ENCODE data around the gene FIBP. TPM values are rescaled to one million over a fixed set of nuclear protein-coding genes. Genes with fewer than 3 reads are reported as not detected.

Gene FIBP
- total and polyA plus RNA-seq, 10 of the 15 experiments (the other 5 are each of a cell fraction or from before 2014, with no cell fraction given): 65.1 to 182 (median 94.6) TPM

DNA sequence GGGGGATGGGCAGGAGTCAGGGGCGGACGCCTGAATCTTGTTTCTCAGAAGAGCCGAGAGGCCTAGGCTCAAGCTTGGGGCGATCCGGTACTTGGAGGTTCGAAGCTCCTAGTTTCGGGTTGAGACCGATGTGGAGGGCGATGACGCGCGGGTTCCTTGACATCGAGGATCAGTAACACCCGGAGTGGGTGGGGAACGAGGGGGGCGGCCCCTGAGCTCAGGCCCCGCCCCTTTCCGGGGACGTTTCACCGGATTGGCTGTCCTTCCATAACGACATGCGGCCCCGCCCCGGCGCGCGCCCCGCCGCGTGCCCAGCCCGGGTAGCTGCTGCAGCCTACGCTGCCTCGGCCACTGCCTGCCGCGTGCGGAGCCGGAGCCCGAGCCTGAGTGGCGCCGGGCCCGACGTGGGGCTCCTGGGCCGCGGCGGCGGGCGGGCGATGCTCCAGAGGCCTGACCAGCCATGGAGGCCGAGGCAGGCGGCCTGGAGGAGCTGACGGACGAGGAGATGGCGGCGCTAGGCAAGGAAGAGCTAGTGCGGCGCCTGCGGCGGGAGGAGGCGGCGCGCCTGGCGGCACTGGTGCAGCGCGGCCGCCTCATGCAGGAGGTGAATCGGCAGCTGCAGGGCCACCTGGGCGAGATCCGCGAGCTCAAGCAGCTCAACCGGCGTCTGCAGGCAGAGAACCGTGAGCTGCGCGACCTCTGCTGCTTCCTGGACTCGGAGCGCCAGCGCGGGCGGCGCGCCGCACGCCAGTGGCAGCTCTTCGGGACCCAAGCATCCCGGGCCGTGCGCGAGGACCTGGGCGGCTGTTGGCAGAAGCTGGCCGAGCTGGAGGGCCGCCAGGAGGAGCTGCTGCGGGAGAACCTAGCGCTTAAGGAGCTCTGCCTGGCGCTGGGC is 2.3 kb upstream of the FIBP start, which contains the start of gene CCDC85B (continued):
- TF ChIP-seq SRF (IDR thresholded peaks at IDR 0.05; ENCODE audit: low read depth in 2 of 2, low read length in 2 of 2) (0 out of 4 replicates have a peak, but pooled peaks of 1 of the 2 experiments have one; percentile 35), KLF5 (IDR thresholded peaks at IDR 0.05; ENCODE audit: partially characterized antibody) (peak; percentile 92), DPF2 (IDR thresholded peaks at IDR 0.05) (peak; percentile 79), CBX5 (IDR thresholded peaks at IDR 0.05; ENCODE audit: low read depth) (no peak), SMAD5 (IDR thresholded peaks at IDR 0.05; ENCODE audit: low read depth) (peak; percentile 72; the same call in 1 of the 2 replicates), LARP7 (IDR thresholded peaks at IDR 0.05) (peak; percentile 89)
- TF ChIP-seq, protein P1, sequence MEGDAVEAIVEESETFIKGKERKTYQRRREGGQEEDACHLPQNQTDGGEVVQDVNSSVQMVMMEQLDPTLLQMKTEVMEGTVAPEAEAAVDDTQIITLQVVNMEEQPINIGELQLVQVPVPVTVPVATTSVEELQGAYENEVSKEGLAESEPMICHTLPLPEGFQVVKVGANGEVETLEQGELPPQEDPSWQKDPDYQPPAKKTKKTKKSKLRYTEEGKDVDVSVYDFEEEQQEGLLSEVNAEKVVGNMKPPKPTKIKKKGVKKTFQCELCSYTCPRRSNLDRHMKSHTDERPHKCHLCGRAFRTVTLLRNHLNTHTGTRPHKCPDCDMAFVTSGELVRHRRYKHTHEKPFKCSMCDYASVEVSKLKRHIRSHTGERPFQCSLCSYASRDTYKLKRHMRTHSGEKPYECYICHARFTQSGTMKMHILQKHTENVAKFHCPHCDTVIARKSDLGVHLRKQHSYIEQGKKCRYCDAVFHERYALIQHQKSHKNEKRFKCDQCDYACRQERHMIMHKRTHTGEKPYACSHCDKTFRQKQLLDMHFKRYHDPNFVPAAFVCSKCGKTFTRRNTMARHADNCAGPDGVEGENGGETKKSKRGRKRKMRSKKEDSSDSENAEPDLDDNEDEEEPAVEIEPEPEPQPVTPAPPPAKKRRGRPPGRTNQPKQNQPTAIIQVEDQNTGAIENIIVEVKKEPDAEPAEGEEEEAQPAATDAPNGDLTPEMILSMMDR (IDR thresholded peaks at IDR 0.05 in 2 of 3, conservative IDR thresholded peaks at IDR 0.05 in 1 of 3; ENCODE audit: control insufficient read depth in 2 of 3, extremely low read depth in 1 of 3, insufficient read depth in 1 of 3, low read depth in 3 of 3, low read length in 3 of 3): peak in 2 of 3 experiments; percentile 4 to 8; a peak in 2 of 6 replicates

DNA sequence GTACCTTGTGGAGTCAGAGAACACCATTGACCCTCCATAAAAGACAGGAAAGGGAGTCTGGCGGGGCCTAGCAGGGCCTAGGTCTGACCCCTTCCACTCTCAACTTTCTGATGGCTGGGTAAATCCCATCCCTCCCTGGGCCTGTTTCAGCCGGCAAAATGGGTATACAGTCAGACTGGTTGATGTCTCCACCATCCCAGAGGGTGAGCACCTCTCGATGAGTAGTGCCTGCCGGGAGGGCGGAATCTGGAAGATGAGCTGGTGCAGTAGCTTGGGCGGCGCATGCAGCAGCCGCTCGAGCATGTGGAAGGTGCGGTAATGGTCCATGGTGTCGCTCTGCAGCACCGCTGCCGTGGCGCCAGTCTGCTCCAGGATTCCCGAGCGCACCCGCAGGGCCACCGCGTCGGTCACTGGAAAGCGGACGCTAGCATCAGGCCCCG is 528 bp downstream of the FIBP start:
- in situ Hi-C loops (cut with MboI): no loop called here

More for the DNA sequence above, 528 bp downstream of the FIBP start:
- FAIRE-seq (no peak), DNase-seq (ENCODE audit: low read depth, low spot score) (no peak), ATAC-seq (no peak)
- intact Hi-C loops (cut with micrococcal nuclease; ENCODE audit: unreplicated experiment): loop anchor here (1.0 to 2.0 kb wide), 3 partner anchors 29 to 102 kb away; partner anchors contain the start of genes CFL1 and SART1
- H3K4me1 ChIP-seq (ENCODE audit: control insufficient read depth, insufficient read depth, low read length): peaks cover 26% of the 10 kb centered on the region
- RAD21 ChIA-PET (ENCODE audit: unreplicated experiment): interaction anchor here (0.7 to 8.0 kb wide), 18 partner anchors 11 to 248 kb away, joined by 3 to 76 read pairs (median 4); partner anchors contain the start of genes CFL1, MUS81, RNASEH2C and SART1
- peak overlapping the region; percentile 90 for H3K4me3 ChIP-seq
- H3K27me3 ChIP-seq (replicated peaks in 1 of 2; ENCODE audit: control insufficient read depth in 2 of 2, insufficient read depth in 2 of 2, low read length in 1 of 2): no peaks in the 10 kb centered on the region
- H3K9me3 ChIP-seq (replicated peaks; ENCODE audit: control insufficient read depth, insufficient read depth, low read length): no peaks in the 10 kb centered on the region
- WGBS (ENCODE audit: insufficient coverage, insufficient replicate concordance, low lambda C conversion rate, missing lambda C conversion rate): 1% methylated on average over 23 of the region's 23 CpGs
- SMC1A ChIA-PET (ENCODE audit: uncharacterized antibody, unreplicated experiment): interaction anchor here (0.7 to 6.7 kb wide), 14 partner anchors 12 to 273 kb away, joined by 3 to 52 read pairs (median 6); partner anchors contain the start of genes CFL1, FOSL1, KAT5 and MUS81
- peak overlapping the region; percentile 70 for H3K27ac ChIP-seq (ENCODE audit: control insufficient read depth, insufficient read depth)
- peaks cover 12 to 21% of the 10 kb centered on the region in 2 experiments for H3K36me3 ChIP-seq (ENCODE audit: control insufficient read depth in 2 of 2, insufficient read depth in 2 of 2, low read length in 1 of 2)
- peak overlapping the region; percentile 97 for H2AFZ ChIP-seq (ENCODE audit: control insufficient read depth, low read depth, low read length)
- H3K4me2 ChIP-seq (ENCODE audit: control insufficient read depth, insufficient read depth): peak overlapping the region; percentile 88
- POLR2A ChIA-PET: interaction anchor here (0.5 to 7.4 kb wide), 30 partner anchors 9 to 1141 kb away, joined by 3 to 155 read pairs (median 5); partner anchors contain the start of genes BANF1, C11orf68, CFL1 and EIF1AD
- no peaks in the 10 kb centered on the region for H4K20me1 ChIP-seq (ENCODE audit: control insufficient read depth, insufficient read depth)
- BruUV-seq (replicated peaks): TSS peak; percentile 70
- peaks cover 43% of the 10 kb centered on the region for H3K79me2 ChIP-seq (ENCODE audit: control insufficient read depth, insufficient read depth, low read length)
- TF ChIP-seq, protein P2, sequence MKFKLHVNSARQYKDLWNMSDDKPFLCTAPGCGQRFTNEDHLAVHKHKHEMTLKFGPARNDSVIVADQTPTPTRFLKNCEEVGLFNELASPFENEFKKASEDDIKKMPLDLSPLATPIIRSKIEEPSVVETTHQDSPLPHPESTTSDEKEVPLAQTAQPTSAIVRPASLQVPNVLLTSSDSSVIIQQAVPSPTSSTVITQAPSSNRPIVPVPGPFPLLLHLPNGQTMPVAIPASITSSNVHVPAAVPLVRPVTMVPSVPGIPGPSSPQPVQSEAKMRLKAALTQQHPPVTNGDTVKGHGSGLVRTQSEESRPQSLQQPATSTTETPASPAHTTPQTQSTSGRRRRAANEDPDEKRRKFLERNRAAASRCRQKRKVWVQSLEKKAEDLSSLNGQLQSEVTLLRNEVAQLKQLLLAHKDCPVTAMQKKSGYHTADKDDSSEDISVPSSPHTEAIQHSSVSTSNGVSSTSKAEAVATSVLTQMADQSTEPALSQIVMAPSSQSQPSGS (IDR thresholded peaks at IDR 0.05; ENCODE audit: low read length): no peak
- TF ChIP-seq, protein P3, sequence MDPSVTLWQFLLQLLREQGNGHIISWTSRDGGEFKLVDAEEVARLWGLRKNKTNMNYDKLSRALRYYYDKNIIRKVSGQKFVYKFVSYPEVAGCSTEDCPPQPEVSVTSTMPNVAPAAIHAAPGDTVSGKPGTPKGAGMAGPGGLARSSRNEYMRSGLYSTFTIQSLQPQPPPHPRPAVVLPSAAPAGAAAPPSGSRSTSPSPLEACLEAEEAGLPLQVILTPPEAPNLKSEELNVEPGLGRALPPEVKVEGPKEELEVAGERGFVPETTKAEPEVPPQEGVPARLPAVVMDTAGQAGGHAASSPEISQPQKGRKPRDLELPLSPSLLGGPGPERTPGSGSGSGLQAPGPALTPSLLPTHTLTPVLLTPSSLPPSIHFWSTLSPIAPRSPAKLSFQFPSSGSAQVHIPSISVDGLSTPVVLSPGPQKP (IDR thresholded peaks at IDR 0.05; ENCODE audit: low read depth, low read length): no peak
- TF ChIP-seq NFIC (IDR thresholded peaks at IDR 0.05; ENCODE audit: low read depth, low read length) (no peak), POU2F2 (IDR thresholded peaks at IDR 0.05; ENCODE audit: borderline replicate concordance, low read depth, low read length) (no peak), POLR2A (IDR thresholded peaks at IDR 0.05; ENCODE audit: low read depth, low read length) (no peak), NR2C1 (IDR thresholded peaks at IDR 0.05) (no peak), CBX5 (IDR thresholded peaks at IDR 0.05; ENCODE audit: low read depth) (no peak)
- TF ChIP-seq, protein P4, sequence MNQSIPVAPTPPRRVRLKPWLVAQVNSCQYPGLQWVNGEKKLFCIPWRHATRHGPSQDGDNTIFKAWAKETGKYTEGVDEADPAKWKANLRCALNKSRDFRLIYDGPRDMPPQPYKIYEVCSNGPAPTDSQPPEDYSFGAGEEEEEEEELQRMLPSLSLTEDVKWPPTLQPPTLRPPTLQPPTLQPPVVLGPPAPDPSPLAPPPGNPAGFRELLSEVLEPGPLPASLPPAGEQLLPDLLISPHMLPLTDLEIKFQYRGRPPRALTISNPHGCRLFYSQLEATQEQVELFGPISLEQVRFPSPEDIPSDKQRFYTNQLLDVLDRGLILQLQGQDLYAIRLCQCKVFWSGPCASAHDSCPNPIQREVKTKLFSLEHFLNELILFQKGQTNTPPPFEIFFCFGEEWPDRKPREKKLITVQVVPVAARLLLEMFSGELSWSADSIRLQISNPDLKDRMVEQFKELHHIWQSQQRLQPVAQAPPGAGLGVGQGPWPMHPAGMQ (IDR thresholded peaks at IDR 0.05; ENCODE audit: borderline replicate concordance): no peak
- CTCF ChIA-PET: interaction anchor here (0.6 to 11.0 kb wide), 23 partner anchors 12 to 398 kb away, joined by 3 to 167 read pairs (median 7); partner anchors contain the start of genes CFL1, FOSL1, MUS81 and RNASEH2C
- peak overlapping the region; percentile 73 for H3K9ac ChIP-seq (ENCODE audit: control insufficient read depth, insufficient read depth, low read length)

Data from GM12878 (cell line).